Neural cell (in vitro differentiated cells): Measurements from ENCODE around the gene EXPH5.

Experiments used
- CTCF ChIP-seq: fragments of 450-650 bp; IDR thresholded peaks from 2 replicates; pipeline ENCODE4 v1.5.1; 2014; ENCODE audit warnings: antibody characterized with exemption, mild to moderate bottlenecking, moderate library complexity; ENCODE audit not compliant: poor library complexity, severe bottlenecking
- EP300 ChIP-seq: fragments of 450-650 bp; conservative IDR thresholded peaks from 2 replicates; pipeline ENCODE4 v1.6.1; 2014; ENCODE audit warnings: antibody characterized with exemption, mild to moderate bottlenecking, moderate library complexity; ENCODE audit not compliant: poor library complexity, severe bottlenecking
- EZH2 ChIP-seq: fragments of 200-600, 300-800 bp; shearing (Covaris generic), sonication (generic); IDR thresholded peaks from 2 replicates; pipeline ENCODE4 v1.6.1; 2014; ENCODE audit warnings: antibody characterized with exemption, low read length, borderline replicate concordance, mild to moderate bottlenecking; ENCODE audit not compliant: insufficient read depth, poor library complexity, severe bottlenecking
- MXI1 ChIP-seq: fragments of 450-650 bp; conservative IDR thresholded peaks from 2 replicates; pipeline ENCODE4 v1.6.1; 2014; ENCODE audit warnings: antibody characterized with exemption, mild to moderate bottlenecking; ENCODE audit not compliant: poor library complexity, severe bottlenecking
- POLR2AphosphoS5 ChIP-seq: IDR thresholded peaks from 2 replicates; pipeline ENCODE4 v1.6.1; 2012
- RAD21 ChIP-seq: fragments of 450-650 bp; conservative IDR thresholded peaks from 2 replicates; pipeline ENCODE4 v1.6.1; 2014; ENCODE audit warnings: antibody characterized with exemption, mild to moderate bottlenecking, moderate library complexity
- SMC3 ChIP-seq: fragments of 450-650 bp; conservative IDR thresholded peaks from 2 replicates; pipeline ENCODE4 v1.6.1; 2014; ENCODE audit warnings: antibody characterized with exemption, mild to moderate bottlenecking, moderate library complexity; ENCODE audit not compliant: poor library complexity
- TAF1 ChIP-seq: IDR thresholded peaks from 2 replicates; pipeline ENCODE4 v1.6.1; 2012; ENCODE audit warnings: low read depth
- TF ChIP-seq, protein P1 (sequence below): IDR thresholded peaks from 2 replicates; pipeline ENCODE4 v1.6.1; 2012; ENCODE audit warnings: borderline replicate concordance

- no peak for TF ChIP-seq MXI1
- TF ChIP-seq CTCF: no peak
- TF ChIP-seq EP300: no peak
- TF ChIP-seq EZH2: no peak
- TF ChIP-seq RAD21: no peak
- TF ChIP-seq, protein P1, sequence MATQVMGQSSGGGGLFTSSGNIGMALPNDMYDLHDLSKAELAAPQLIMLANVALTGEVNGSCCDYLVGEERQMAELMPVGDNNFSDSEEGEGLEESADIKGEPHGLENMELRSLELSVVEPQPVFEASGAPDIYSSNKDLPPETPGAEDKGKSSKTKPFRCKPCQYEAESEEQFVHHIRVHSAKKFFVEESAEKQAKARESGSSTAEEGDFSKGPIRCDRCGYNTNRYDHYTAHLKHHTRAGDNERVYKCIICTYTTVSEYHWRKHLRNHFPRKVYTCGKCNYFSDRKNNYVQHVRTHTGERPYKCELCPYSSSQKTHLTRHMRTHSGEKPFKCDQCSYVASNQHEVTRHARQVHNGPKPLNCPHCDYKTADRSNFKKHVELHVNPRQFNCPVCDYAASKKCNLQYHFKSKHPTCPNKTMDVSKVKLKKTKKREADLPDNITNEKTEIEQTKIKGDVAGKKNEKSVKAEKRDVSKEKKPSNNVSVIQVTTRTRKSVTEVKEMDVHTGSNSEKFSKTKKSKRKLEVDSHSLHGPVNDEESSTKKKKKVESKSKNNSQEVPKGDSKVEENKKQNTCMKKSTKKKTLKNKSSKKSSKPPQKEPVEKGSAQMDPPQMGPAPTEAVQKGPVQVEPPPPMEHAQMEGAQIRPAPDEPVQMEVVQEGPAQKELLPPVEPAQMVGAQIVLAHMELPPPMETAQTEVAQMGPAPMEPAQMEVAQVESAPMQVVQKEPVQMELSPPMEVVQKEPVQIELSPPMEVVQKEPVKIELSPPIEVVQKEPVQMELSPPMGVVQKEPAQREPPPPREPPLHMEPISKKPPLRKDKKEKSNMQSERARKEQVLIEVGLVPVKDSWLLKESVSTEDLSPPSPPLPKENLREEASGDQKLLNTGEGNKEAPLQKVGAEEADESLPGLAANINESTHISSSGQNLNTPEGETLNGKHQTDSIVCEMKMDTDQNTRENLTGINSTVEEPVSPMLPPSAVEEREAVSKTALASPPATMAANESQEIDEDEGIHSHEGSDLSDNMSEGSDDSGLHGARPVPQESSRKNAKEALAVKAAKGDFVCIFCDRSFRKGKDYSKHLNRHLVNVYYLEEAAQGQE: no peak
- no peak for TF ChIP-seq POLR2AphosphoS5
- no peak for TF ChIP-seq TAF1
- TF ChIP-seq SMC3: no peak
Measured at GRCh38 chr11:108536783-108537182, 56.8 kb downstream of the EXPH5 start.
